Panc1 (cell line): ENCODE results near the gene SVIL. TPM values are rescaled to one million over a fixed set of nuclear protein-coding genes. Genes with fewer than 3 reads are reported as not detected.

Experiments
- ATAC-seq: fragments of 200-7000 bp; cut with Tn5 transposase; 2 replicates; pipeline ENCODE4 v1.9.1; 2020; ENCODE audit warnings: mild to moderate bottlenecking, moderate library complexity
- BruUV-seq: library from RNA; stranded (reverse); fragments of 400-500 nt; replicated peaks from 2 replicates; lab custom pipeline; 2021; lab: Mats Ljungman, UMichigan
- CTCF ChIA-PET: fragments of 300-600 bp; sonication (Branson Sonifier 250); formaldehyde crosslinking; loops from one replicate; lab custom pipeline; 2022; ENCODE audit warnings: antibody characterized with exemption; lab: Charles Lee
- POLR2A ChIA-PET: fragments of 300-600 bp; sonication (Branson Sonifier 250); formaldehyde crosslinking; loops from one replicate; lab custom pipeline; 2022; ENCODE audit warnings: antibody characterized with exemption; lab: Charles Lee
- DNase-seq: peaks from one replicate; pipeline ENCODE4 v3.0.0-alpha.2; 2010; ENCODE audit warnings: low read depth, low spot score
- H3K27ac ChIP-seq: 2 replicates; pipeline ENCODE4 v1.5.1; 2011; ENCODE audit warnings: mild to moderate bottlenecking, low read length, inconsistent platforms
- H3K27me3 ChIP-seq: fragments of 200-500 bp; sonication (Bioruptor generic); 2 replicates; pipeline ENCODE4 v1.6.0; 2014; ENCODE audit warnings: low read length, inconsistent platforms; ENCODE audit not compliant: control insufficient read depth, insufficient read depth
- H3K36me3 ChIP-seq: fragments of 200-500 bp; sonication (Bioruptor generic); 2 replicates; pipeline ENCODE4 v1.5.1; 2014; ENCODE audit warnings: inconsistent platforms, mild to moderate bottlenecking, low read length, moderate library complexity; ENCODE audit not compliant: control insufficient read depth, insufficient read depth
- H3K4me1 ChIP-seq: 2 replicates; pipeline ENCODE4 v1.5.1; 2011; ENCODE audit warnings: inconsistent platforms, mild to moderate bottlenecking, low read length, moderate library complexity; ENCODE audit not compliant: control insufficient read depth, insufficient read depth
- H3K4me3 ChIP-seq, 2 experiments: 2 replicates each; pipeline ENCODE4 v1.5.1; 2011 to 2012; ENCODE audit warnings: low read depth in 2 of 2, low read length in 2 of 2, mild to moderate bottlenecking in 2 of 2, inconsistent platforms in 1 of 2, moderate library complexity in 1 of 2
- H3K9me3 ChIP-seq: fragments of 200-500 bp; sonication (Bioruptor generic); 2 replicates; pipeline ENCODE4 v1.5.1; 2014; ENCODE audit warnings: low read depth, mild to moderate bottlenecking, inconsistent platforms, low read length, moderate library complexity; ENCODE audit not compliant: control insufficient read depth, insufficient read depth
- POLR2AphosphoS5 ChIP-seq: IDR thresholded peaks from 2 replicates; pipeline ENCODE4 v1.6.1; 2012; ENCODE audit warnings: mild to moderate bottlenecking, low read depth, low read length, moderate library complexity
- SIN3A ChIP-seq: IDR thresholded peaks from 2 replicates; pipeline ENCODE4 v1.6.1; 2012; ENCODE audit warnings: low read depth, mild to moderate bottlenecking, low read length, moderate library complexity, borderline replicate concordance; ENCODE audit not compliant: insufficient read depth
- TCF7L2 ChIP-seq: IDR thresholded peaks from 2 replicates; pipeline ENCODE4 v1.6.1; 2011; ENCODE audit warnings: mild to moderate bottlenecking, low read depth, low read length, inconsistent platforms
- in situ Hi-C: cut with HindIII; loops from 2 replicates; pipeline ENCODE4 v1.10.0; 2016; ENCODE audit warnings: low sequenced_read_pairs, low pct_unique_long_range_greater_than_20kb
- intact Hi-C: fragments of 100-400 bp; cut with micrococcal nuclease; formaldehyde crosslinking; loops from one replicate; pipeline ENCODE4 v1.10.0; 2022; ENCODE audit not compliant: unreplicated experiment
- total RNA-seq: library from RNA; stranded (reverse); gene quantifications from one replicate; pipeline ENCODE4 v1.2.1, GENCODE V29; 2021; ENCODE audit not compliant: unreplicated experiment
- TF ChIP-seq, protein P1 (sequence below): fragments of 450-650 bp; IDR thresholded peaks from 2 replicates; pipeline ENCODE4 v1.5.1; 2017; ENCODE audit warnings: mild to moderate bottlenecking
- TF ChIP-seq, protein P2 (sequence below), 2 experiments: IDR thresholded peaks; 2 replicates each; pipeline ENCODE4 v1.6.1; 2011 to 2012; ENCODE audit warnings: low read depth in 2 of 2, control low read depth in 1 of 2, low read length in 1 of 2, mild to moderate bottlenecking in 1 of 2, moderate library complexity in 1 of 2; ENCODE audit not compliant: insufficient read depth in 1 of 2

The SVIL gene
- total RNA-seq, 1 experiment from 2014 or later = 72.8 TPM

DNA sequence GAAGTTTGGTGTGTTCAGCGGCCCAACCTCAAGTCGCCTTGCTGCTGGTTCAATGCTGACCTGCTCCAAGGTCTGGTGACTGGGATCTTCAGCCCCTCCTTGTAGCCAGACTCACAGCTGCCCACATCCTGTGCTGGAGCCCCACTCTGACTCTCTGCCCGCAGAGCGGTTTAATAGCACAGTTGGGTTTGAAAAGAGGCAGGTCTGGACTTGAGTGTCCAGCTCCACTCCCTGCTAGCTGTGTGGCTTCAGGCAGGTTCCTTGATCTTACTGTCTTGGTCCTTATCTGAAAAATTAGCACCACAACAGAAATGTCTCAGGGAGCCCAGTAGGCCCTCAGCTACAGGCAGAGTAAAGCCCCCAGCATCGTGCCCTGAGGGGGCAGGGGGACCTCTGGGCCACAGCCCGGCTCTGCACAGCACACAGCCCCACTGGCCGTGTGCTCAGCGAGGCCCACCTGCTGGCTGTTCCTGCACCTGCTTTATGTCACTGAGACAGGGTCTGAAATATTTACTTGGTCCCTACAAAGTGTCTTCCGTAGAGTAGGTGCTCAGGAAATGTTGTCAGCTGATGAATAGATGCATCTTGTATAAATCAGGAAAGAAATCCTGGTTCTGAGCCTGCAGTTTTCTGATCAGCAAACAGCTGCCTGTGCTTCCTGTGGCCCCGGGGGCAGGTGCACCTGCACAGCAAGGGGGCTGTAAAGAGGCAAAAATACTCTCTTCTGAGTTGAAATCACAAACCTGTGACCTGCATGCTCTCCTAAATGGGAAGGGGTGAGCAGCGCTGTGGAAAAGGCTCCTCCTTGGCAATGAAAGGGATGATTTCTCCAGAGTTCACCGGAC is 155.5 kb downstream of the SVIL start:
- ATAC-seq (peak; percentile 30; the same call in 1 of the 2 replicates), DNase-seq (no peak)
- CTCF ChIA-PET = no interaction called here
- no TSS peak for BruUV-seq
- POLR2A ChIA-PET = no interaction called here
- intact Hi-C loops = no loop called here
- H3K4me1 ChIP-seq = no peaks in the 10 kb centered on the region
- H3K27ac ChIP-seq = no peak overlapping the region
- no peaks in the 10 kb centered on the region for H3K27me3 ChIP-seq
- H3K36me3 ChIP-seq = no peaks in the 10 kb centered on the region; the same call in 1 of the 2 replicates
- H3K4me3 ChIP-seq = no peak overlapping the region
- TF ChIP-seq, protein P1, sequence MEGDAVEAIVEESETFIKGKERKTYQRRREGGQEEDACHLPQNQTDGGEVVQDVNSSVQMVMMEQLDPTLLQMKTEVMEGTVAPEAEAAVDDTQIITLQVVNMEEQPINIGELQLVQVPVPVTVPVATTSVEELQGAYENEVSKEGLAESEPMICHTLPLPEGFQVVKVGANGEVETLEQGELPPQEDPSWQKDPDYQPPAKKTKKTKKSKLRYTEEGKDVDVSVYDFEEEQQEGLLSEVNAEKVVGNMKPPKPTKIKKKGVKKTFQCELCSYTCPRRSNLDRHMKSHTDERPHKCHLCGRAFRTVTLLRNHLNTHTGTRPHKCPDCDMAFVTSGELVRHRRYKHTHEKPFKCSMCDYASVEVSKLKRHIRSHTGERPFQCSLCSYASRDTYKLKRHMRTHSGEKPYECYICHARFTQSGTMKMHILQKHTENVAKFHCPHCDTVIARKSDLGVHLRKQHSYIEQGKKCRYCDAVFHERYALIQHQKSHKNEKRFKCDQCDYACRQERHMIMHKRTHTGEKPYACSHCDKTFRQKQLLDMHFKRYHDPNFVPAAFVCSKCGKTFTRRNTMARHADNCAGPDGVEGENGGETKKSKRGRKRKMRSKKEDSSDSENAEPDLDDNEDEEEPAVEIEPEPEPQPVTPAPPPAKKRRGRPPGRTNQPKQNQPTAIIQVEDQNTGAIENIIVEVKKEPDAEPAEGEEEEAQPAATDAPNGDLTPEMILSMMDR = no peak
- no peak for TF ChIP-seq SIN3A
- no peak for TF ChIP-seq POLR2AphosphoS5
- TF ChIP-seq, protein P2, sequence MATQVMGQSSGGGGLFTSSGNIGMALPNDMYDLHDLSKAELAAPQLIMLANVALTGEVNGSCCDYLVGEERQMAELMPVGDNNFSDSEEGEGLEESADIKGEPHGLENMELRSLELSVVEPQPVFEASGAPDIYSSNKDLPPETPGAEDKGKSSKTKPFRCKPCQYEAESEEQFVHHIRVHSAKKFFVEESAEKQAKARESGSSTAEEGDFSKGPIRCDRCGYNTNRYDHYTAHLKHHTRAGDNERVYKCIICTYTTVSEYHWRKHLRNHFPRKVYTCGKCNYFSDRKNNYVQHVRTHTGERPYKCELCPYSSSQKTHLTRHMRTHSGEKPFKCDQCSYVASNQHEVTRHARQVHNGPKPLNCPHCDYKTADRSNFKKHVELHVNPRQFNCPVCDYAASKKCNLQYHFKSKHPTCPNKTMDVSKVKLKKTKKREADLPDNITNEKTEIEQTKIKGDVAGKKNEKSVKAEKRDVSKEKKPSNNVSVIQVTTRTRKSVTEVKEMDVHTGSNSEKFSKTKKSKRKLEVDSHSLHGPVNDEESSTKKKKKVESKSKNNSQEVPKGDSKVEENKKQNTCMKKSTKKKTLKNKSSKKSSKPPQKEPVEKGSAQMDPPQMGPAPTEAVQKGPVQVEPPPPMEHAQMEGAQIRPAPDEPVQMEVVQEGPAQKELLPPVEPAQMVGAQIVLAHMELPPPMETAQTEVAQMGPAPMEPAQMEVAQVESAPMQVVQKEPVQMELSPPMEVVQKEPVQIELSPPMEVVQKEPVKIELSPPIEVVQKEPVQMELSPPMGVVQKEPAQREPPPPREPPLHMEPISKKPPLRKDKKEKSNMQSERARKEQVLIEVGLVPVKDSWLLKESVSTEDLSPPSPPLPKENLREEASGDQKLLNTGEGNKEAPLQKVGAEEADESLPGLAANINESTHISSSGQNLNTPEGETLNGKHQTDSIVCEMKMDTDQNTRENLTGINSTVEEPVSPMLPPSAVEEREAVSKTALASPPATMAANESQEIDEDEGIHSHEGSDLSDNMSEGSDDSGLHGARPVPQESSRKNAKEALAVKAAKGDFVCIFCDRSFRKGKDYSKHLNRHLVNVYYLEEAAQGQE (IDR thresholded peaks at IDR 0.05; ENCODE audit: insufficient read depth in 1 of 2, low read depth in 2 of 2, low read length in 1 of 2) = no peak
- TF ChIP-seq TCF7L2 = no peak
- no peaks in the 10 kb centered on the region for H3K9me3 ChIP-seq
- in situ Hi-C loops = no loop called here

DNA sequence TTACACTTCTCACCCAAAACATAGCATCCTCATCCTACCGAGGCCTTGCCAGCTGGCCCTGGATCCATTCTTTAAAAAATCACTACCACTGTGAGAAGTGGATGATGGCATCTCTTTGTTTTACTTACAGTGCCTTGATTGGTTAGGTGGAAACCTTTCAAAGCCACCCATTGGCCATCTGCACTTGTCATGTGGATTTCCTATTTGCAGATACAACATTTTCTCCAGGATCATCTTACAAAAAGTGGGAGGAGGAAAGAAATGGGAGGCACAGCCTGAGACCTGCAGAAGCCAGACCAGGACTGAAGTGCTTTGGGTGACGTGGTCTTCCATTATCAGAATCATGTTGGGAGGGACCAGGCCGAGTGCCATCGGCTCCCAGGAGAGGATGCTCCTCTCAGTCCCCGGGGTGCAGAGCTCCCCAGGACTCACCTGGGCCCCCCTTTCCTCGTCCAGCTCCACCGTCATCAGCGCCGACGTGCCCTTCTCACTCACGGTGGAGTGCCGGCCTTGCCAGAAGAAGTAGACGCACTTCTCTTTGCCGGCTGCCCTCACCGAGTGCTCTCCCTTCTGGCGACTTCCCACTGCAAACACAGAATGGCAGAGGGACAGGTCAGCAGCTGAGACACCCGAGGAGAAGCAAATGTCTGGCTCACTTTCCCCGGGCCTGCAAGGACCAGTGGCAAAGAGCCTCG is 161.2 kb downstream of the SVIL start:
- Histone ChIP-seq H3K4me3 (no peak overlapping the region), H3K36me3 (no peaks in the 10 kb centered on the region; the same call in 1 of the 2 replicates), H3K4me1 (peaks cover 3% of the 10 kb centered on the region; the same call in 1 of the 2 replicates), H3K9me3 (no peaks in the 10 kb centered on the region), H3K27ac (no peak overlapping the region), H3K27me3 (no peaks in the 10 kb centered on the region)
- CTCF ChIA-PET = no interaction called here
- intact Hi-C loops = no loop called here
- BruUV-seq = no TSS peak
- POLR2A ChIA-PET = no interaction called here
- ATAC-seq = no peak
- TF ChIP-seq, protein P2 (IDR thresholded peaks at IDR 0.05; ENCODE audit: insufficient read depth in 1 of 2, low read depth in 2 of 2, low read length in 1 of 2) = no peak
- TF ChIP-seq POLR2AphosphoS5 (no peak), SIN3A (no peak), TCF7L2 (no peak)
- TF ChIP-seq, protein P1 = no peak
- DNase-seq = no peak
- in situ Hi-C loops = no loop called here
